Head of caudate nucleus (tissue), 42 donors: ENCODE measurements around the gene SNX11.
"Not testable (repeated sequence)": the region's sequence is repeated elsewhere in the genome, so short reads cannot be mapped to it uniquely, and the experiment has no call there.

ENCODE experiments used
- DNase-seq, 42 donors: peaks; one replicate each; pipeline versions ENCODE4 v3.0.0 to v3.0.0-alpha.2; 2020 to 2021; ENCODE audit warnings: mixed read lengths in 7 of 42
- intact Hi-C: fragments of 100-400 bp; cut with DNase I; formaldehyde crosslinking; loops from one replicate; pipeline ENCODE4 v1.15.0; 2022

SNX11 gene, protein sequence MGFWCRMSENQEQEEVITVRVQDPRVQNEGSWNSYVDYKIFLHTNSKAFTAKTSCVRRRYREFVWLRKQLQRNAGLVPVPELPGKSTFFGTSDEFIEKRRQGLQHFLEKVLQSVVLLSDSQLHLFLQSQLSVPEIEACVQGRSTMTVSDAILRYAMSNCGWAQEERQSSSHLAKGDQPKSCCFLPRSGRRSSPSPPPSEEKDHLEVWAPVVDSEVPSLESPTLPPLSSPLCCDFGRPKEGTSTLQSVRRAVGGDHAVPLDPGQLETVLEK

DNA sequence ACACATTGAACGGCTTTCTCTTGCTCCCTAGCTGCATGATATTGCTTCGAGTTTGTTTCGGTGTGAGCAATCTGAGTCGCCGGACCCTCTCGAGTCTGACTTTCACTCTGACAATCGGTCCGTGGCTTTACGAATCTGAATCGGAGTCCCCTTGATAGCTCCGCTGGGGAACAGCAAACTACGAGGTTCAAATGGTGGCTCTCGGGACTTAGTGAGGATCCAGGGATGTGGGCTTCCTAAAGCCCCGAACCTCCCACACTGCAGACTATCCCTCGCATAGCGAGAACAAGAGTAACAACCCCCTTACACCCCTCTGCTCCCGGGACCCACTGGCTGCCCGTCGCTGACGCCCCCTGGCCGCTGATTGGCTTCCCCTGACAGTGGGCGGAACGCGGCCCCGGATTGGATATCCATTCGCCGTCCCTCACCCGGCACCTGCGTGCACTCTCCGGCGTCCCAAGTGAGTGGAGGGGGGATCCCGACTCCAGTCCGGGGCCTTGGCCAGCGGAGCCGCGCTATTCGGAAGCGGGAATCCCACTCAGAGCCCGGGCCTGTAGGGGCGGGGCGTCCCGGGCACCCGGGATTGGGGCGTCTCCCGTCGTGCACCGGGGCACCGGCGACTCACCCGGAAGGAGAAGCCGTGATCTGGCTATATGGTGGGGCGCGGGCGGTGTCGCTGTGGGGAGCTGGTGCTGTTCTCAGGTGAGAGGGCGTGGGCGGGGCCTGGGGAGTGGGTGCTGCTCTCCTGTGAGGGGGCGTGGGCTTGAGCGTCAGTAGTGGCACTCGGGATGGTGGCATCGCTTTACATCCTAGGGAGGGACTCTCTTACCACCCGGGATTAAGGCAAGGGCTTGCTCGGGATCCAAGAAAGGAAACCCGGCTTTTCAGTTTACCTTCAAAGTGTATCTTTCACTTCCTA lies at the start of gene SNX11:
SNX11 (plus strand) TSS at position 630 of the 919 bp plus-strand sequence. CDS start 4,278 bp downstream, outside the sequence.
- DNase-seq, result peak; percentile 85 to 98 (median 94)
- intact Hi-C loops, result no loop called here

DNA sequence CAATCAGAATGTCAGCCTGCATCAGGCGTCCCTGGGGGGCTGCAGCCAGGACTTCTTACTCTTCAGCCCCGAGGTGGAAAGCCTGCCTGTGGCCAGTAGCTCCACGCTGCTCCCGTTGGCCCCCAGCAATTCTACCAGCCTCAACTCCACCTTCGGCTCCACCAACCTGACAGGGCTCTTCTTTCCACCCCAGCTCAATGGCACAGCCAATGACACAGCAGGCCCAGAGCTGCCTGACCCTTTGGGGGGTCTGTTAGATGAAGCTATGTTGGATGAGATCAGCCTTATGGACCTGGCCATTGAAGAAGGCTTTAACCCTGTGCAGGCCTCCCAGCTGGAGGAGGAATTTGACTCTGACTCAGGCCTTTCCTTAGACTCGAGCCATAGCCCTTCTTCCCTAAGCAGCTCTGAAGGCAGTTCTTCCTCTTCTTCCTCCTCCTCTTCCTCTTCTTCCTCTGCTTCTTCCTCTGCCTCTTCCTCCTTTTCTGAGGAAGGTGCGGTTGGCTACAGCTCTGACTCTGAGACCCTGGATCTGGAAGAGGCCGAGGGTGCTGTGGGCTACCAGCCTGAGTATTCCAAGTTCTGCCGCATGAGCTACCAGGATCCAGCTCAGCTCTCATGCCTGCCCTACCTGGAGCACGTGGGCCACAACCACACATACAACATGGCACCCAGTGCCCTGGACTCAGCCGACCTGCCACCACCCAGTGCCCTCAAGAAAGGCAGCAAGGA lies 49.0 kb upstream of the SNX11 start:
- no peak for DNase-seq
- intact Hi-C loops, result no loop called here

DNA sequence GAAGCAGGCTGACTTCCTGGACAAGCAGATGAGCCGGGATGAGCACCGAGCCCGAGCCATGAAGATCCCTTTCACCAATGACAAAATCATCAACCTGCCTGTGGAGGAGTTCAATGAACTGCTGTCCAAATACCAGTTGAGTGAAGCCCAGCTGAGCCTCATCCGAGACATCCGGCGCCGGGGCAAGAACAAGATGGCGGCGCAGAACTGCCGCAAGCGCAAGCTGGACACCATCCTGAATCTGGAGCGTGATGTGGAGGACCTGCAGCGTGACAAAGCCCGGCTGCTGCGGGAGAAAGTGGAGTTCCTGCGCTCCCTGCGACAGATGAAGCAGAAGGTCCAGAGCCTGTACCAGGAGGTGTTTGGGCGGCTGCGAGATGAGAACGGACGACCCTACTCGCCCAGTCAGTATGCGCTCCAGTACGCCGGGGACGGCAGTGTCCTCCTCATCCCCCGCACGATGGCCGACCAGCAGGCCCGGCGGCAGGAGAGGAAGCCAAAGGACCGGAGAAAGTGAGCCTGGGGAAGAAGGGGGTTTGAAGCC lies 48.4 kb upstream of the SNX11 start:
- DNase-seq, result no peak
- intact Hi-C loops, result no loop called here

DNA sequence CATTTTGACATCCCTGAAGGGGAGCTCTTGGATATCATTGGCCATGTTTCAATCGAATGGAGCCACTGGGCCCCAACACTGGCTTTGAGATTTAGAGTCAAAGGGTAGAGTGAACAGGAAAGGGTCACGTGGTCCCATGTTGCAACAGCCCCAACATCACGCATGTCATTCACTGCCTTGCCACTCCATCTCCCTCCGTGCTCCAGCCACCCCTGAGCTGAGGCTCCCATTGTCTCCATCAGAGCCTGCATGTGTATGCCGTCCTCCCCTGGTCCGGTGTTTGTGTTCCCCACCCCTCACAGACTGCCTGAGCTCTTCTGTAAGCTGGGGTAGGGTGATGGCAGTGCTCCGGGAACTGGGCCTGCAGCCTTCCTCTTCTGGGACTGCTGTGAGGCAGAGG lies 47.3 kb upstream of the SNX11 start:
- intact Hi-C loops, result no loop called here
- no peak for DNase-seq

DNA sequence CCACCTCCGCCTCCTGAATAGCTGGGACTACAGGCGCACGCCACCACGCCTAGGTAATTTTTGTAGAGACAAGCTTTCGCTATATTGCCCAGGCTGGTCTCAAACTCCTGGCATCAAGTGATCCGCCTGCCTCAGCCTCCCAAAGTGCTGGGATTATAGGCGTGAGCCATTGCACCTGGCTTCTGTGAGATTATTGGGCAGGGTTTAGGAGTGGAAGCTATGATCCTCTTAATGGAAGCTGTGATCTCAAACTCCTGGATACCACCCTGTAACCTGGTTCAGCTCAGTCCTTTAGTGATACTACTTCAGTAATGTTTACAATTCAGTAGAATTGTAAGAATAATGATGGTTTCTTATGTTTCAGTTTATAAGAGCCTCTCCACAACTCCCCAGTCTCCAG lies 45.3 kb upstream of the SNX11 start:
- no peak for DNase-seq
- intact Hi-C loops, result no loop called here

DNA sequence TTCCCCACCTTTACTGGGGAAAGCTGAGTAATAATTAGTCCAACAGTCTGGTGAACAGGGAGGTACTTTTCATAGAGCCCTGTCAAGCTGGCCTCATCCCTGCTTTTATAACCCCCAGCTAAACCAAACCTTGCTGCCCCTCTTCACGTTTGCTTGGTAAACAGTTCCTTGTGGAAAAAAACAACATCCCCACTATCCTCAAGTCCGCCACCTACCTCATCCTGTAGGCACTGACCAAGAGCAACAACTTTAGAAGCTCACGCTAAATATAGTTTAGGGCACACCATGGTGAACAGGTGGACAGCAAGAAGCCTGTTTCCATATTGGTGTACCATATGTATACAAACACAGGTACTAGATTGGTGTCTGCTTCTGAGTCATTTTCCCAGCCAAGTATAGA lies 42.9 kb upstream of the SNX11 start:
- intact Hi-C loops, result no loop called here
- no peak for DNase-seq

DNA sequence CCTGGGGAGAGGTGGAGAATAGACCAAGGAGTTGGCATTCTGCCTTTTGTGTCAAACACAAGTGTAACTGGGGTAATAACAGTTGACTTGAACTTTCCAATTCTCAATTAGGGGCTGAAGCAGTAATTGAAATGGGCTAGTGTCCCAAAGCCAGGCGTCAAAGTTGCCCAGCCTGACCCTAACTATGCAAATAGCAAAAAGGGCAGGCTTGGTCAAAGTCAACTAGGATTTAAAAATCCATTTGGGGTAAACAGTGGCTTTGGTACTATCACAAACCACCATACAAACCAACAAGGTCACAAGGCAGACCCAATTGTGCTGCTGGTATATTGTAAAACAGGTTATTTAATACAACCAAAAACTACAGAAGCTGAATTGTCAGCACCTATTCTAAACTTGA lies 41.4 kb upstream of the SNX11 start:
- intact Hi-C loops, result no loop called here

DNA sequence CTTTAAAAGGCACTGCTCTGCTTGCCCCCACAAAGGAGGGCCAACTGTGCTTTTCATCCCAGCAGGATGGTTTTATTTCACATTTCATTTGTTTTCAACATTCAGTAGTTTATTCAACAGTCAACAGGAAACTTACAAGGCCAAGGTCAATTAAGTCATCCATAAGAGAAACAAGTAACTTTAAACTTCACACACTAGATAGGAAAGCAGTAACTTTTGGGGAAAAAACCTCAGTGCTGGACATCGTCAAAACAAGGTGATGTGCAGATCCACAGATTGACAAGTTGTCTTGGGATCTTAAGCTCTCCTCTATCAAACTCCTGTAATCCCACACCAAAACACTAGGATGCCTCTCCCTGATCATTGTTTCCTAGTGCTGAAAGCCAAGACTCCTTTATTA lies 40.9 kb upstream of the SNX11 start:
- intact Hi-C loops, result no loop called here
- no peak for DNase-seq

More for the DNA sequence above, 41.4 kb upstream of the SNX11 start:
- no peak for DNase-seq

DNA sequence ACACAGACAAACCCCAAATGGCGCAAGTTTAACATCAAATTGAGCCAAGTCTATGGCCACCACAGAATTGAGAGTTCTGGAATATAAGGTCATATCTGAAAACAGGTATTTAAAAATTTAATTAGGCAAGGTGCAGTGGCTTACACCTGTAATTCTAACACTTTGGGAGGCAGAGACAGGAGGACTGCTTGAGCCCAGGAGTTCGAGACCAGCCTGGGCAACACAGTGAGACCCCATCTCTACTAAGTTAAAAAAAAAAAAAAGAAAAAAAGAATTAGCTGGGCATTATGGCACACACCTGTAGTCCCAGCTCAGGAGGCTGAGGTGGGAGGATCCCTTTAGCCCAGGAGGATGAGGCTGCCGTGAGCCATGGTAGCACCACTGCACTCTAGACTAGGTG lies 40.3 kb upstream of the SNX11 start:
- DNase-seq, result no peak
- intact Hi-C loops, result no loop called here

DNA sequence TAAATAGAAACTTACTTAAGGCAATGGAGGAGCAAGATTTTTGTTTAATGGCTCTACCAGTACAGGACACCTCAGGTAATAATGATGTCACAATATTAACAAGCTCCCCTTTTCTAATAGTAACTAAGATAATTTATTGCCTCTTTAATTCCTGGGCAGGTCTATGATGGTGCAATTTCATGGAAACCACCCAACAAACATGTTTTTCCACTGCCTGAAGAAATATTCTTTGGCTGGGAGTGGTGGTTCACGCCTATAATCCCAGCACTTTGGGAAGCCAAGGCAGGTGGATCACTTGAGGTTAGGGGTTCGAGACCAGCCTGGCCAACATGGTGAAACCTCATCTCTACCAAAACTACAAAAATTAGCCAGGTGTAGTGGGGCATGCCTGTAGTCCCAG lies 39.8 kb upstream of the SNX11 start:
- DNase-seq, intact Hi-C loops: not testable (repeated sequence)

DNA sequence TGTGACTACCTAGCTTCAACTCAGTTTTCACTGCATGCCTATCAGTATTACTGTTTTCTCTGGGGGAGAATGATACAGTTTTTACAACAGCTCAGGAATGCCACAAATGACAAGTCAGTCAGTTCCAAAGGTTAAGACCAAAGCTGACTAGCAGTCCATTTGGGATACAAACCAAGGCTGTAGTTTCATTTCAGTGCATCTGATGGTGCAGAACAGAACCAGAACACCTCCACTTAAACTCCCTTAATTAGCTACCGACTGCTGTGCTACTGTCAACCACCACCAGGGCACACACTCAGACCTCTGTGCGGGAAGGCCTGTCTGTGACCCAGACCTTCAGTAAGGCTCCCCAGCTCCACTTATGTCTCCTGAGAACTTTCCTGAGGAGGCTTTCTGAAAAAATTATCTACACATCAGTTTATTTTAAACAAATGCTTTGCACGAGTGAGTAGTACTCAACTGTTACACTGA lies 39.0 kb upstream of the SNX11 start:
- no peak for DNase-seq
- intact Hi-C loops, result no loop called here

DNA sequence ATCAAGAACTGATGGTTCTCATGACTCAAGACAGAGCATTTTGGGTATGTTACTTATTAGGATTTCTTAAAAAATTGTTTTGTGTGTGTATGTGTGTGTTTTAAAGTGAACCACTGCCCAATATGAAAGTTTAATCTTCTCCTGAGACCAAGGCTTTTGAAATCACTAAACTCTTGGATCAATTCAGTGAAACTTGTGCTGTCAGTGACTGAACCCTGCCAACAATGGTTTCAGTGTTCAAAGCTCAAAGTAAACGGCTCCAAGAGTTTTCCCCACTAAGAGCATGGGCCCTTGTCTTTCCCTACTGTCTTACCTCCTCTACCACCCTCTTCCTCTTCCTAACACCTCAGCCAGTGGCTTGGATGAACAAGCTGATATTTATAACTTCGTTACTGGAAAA lies 37.4 kb upstream of the SNX11 start:
- no peak for DNase-seq
- intact Hi-C loops, result no loop called here

DNA sequence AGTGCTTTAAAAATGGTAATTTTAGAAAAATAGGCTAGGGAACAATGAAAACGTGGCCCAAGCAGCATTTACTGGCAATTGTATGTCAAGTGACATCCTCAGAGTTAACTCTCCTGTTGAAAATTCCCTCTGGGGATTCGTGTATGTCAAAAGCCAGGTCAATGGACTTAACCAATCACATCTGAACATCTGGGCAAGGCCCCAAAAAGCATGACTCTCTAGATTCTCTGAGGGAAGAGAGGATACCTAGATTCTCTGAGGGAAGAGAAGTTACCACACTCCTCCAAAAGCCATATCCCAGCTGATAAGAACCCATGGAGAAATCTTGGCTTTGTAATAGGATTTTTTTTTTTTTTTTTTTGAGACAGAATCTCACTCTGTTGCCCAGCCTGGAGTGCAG lies 35.9 kb upstream of the SNX11 start:
- intact Hi-C loops, result no loop called here
- DNase-seq, result no peak

DNA sequence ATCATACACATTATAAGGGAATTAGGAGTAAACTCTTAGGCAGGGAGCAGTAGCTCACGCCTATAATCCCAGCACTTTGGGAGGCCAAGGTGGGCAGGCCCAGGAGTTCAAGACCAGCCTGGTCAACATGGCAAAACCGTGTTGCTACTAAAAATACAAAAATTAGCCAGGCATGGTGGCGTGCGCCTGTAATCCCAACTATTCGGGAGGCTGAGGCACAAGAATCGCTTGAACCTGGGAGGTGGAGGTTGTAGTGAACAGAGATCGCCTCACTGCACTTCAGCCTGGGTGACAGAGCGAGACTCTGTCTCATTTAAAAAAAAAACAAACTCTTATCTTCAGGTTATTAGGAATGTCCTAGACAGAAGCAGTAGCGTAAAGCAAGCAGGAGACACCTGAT lies 34.8 kb upstream of the SNX11 start:
- intact Hi-C loops, DNase-seq: not testable (repeated sequence)

DNA sequence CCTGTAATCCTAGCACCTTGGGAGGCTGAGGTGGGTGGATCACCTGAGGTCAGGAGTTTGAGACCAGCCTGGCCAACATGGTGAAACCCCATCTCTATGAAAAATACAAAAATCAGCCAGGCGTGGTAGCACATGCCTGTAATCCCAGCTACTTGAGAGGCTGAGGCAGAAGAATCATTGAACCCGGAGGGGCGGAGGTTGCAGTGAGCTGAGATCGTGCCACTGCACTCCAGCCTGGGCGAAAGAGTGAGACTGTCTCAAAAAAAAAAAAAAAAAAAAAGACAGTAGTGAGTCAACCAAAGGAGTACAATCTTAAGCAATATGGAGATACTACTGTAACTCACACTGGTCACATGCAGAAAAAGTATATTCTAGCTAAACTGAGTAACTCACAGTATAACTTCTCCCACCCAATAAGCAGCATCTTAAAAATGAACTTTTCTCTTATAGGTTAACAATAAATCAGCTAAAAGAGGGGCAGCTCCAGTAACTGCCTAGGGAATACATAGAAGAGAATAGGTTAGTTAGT lies 33.9 kb upstream of the SNX11 start:
- intact Hi-C loops, result loop anchor here (2.0 kb wide), 1 partner anchor 49 kb away; no protein-coding TSS in a partner anchor
- DNase-seq, result not testable (repeated sequence)

DNA sequence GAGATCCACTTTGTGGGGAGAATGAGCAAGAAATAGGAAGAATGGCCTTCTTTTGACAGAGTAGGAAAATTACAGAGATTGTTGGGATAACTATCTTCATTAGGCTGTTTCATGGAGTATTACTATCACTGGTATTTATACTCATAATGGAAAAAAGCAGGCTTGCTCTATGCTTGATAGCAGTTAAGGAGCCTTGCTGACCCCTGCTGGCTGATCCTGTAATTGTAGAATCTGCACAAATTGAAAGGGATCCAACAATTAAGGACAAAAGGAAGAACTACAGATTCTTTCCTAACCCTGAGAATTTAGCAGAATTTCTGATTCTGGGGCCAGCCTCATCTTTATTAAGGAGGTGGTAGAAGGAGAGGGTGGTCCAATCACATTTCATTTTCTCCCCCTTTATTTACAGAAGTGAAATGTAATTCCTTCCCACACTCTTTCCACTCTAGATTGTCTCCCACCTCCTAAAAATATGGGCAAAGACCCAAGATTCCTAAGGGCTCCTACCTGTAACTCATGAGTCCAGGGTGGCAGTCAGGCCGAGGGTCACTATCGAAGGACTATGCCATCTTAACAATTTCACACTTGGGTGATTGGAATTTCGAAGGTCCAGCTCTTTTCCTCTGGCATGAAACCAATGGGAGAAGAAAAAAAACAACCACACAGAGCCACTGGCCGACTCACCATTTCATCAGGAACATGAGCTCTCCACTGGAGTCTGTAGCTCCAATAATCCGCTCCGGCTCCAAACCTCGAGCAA lies 33.1 kb upstream of the SNX11 start:
- intact Hi-C loops, result loop anchor here (2.0 kb wide), 1 partner anchor 50 kb away; no protein-coding TSS in a partner anchor
- peak; percentile 24 to 94 (median 82) for DNase-seq

DNA sequence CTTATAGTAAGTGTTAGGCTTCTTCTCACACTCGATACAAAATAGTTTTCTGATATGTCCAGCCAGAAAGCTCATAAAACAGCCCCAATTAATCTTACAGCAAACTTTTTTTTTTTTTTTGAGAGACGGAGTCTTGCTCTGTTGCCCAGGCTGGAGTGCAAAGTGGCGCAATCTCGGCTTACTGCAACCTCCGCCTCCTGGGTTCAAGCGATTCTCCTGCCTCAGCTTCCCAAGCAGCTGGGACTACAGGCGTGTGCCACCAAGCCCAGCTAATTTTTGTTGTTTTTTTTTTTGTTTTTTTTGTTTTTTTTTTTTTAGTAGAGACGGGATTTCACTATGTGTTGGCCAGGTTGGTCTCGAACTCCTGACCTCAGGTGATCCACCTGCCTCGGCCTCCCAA lies 30.4 kb upstream of the SNX11 start:
- DNase-seq, intact Hi-C loops: not testable (repeated sequence)

DNA sequence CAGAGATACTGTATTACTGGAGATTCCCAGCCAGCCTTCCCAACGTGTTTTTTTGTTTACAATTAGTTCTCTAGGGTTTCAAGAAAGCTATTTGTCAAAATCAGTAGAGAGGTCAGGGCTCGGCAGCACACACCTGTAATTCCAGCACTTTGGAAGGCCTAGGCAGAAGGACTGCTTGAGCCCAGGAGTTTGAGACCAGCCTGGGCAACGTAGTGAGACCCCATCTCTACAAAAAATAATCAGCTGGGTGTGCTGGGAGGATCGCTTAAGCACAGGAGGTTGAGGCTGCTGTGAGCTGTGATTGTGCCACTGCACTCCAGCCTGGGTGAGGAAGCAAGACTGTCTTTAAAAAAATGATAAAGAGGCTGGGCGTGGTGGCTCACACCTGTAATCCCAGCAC lies 25.7 kb upstream of the SNX11 start:
- intact Hi-C loops, result no loop called here
- no peak for DNase-seq
